OCI-LY1 (cell line): ENCODE measurements around the gene SUPT5H.

Experiments used
- CTCF ChIP-seq: fragments of 200-600 bp; sonication (generic), shearing (Covaris generic); IDR thresholded peaks from 2 replicates; pipeline ENCODE4 v1.5.1; 2017; ENCODE audit warnings: mild to moderate bottlenecking, antibody characterized with exemption, low read length, moderate library complexity, mixed read lengths
- EZH2 ChIP-seq: fragments of 200-600 bp; sonication (generic), shearing (Covaris generic); IDR thresholded peaks from 2 replicates; pipeline ENCODE4 v1.8.0; 2017; ENCODE audit warnings: borderline replicate concordance, mixed run types, mild to moderate bottlenecking, antibody characterized with exemption, low read length, moderate library complexity, mixed read lengths

- TF ChIP-seq CTCF: no peak
- TF ChIP-seq EZH2: no peak
Observed at GRCh38 chr19:39444598-39445195, 685 bp upstream of the SUPT5H start.
